HepG2 (cell line): ENCODE data around the gene WWP2. TPM values are rescaled to one million over a fixed set of nuclear protein-coding genes. Genes with fewer than 3 reads are reported as not detected.
A peak's percentile ranks its signal among the peaks of the same experiment; 100 is the strongest.

Source experiments
- CEBPB ChIP-seq: IDR thresholded peaks from 2 replicates; pipeline ENCODE4 v1.6.1; 2011; ENCODE audit warnings: low read depth, low read length, improper control_type of control experiment, borderline replicate concordance
- ELF1 ChIP-seq: sonication (generic); formaldehyde crosslinking; IDR thresholded peaks from 2 replicates; pipeline ENCODE4 v1.4.0; 2020; ENCODE audit warnings: missing genetic modification reagents
- FOSL2 ChIP-seq: sonication (generic); formaldehyde crosslinking; IDR thresholded peaks from 2 replicates; pipeline ENCODE4 v1.4.0; 2020; ENCODE audit warnings: missing genetic modification reagents
- FOXA1 ChIP-seq, 2 experiments: fragments of 450-650 bp in 1 of 2; sonication (generic) in 1 of 2; formaldehyde crosslinking in 1 of 2; IDR thresholded peaks; 2 replicates each; pipeline versions ENCODE4 v1.4.0 to v1.6.1; 2016 to 2020; ENCODE audit warnings: missing genetic modification reagents in 1 of 2
- FOXP1 ChIP-seq, 2 experiments: fragments of 450-650 bp in 1 of 2; IDR thresholded peaks; 2 replicates each; pipeline ENCODE4 v1.6.1; 2017 to 2018; ENCODE audit warnings: antibody characterized with exemption in 1 of 2
- GLMP ChIP-seq: sonication (generic); formaldehyde crosslinking; IDR thresholded peaks from 2 replicates; pipeline ENCODE4 v1.9.0; 2021; ENCODE audit warnings: missing genetic modification reagents, mild to moderate bottlenecking, borderline replicate concordance
- HMG20A ChIP-seq: IDR thresholded peaks from 2 replicates; pipeline ENCODE4 v1.6.1; 2016; ENCODE audit warnings: borderline replicate concordance
- KLF11 ChIP-seq: IDR thresholded peaks from 2 replicates; pipeline ENCODE4 v1.6.1; 2016; ENCODE audit warnings: missing compliant biosample characterization
- NPAS2 ChIP-seq: sonication (generic); formaldehyde crosslinking; IDR thresholded peaks from 2 replicates; pipeline ENCODE4 v1.8.0; 2022; ENCODE audit warnings: mild to moderate bottlenecking, missing genetic modification reagents, borderline replicate concordance
- NR2F6 ChIP-seq, 2 experiments: IDR thresholded peaks; 2 replicates each; pipeline ENCODE4 v1.6.1; 2016; ENCODE audit warnings: antibody characterized with exemption in 1 of 2, mild to moderate bottlenecking in 1 of 2
- PITX1 ChIP-seq: sonication (generic); formaldehyde crosslinking; IDR thresholded peaks from 2 replicates; pipeline ENCODE4 v1.5.1; 2020; ENCODE audit warnings: mild to moderate bottlenecking, missing genetic modification reagents
- RBM22 ChIP-seq: fragments of 200-400 bp; formaldehyde crosslinking; optimal IDR thresholded peaks from 2 replicates; pipeline ENCODE3; 2017; ENCODE audit warnings: mild to moderate bottlenecking, low read length, moderate library complexity
- TCF12 ChIP-seq, 2 experiments: fragments of 450-650 bp in 1 of 2; sonication (generic) in 1 of 2; formaldehyde crosslinking in 1 of 2; IDR thresholded peaks; 2 replicates each; pipeline versions ENCODE4 v1.6.1 to v1.8.0; 2017 to 2022; ENCODE audit warnings: antibody characterized with exemption in 1 of 2, mild to moderate bottlenecking in 1 of 2, missing genetic modification reagents in 1 of 2, moderate library complexity in 1 of 2
- ZNF564 ChIP-seq: sonication (generic); formaldehyde crosslinking; IDR thresholded peaks from 2 replicates; pipeline ENCODE4 v1.8.1; 2023; ENCODE audit warnings: mild to moderate bottlenecking, missing genetic modification reagents
- ZNF572 ChIP-seq: sonication (generic); formaldehyde crosslinking; IDR thresholded peaks from 2 replicates; pipeline ENCODE4 v1.5.1; 2020; ENCODE audit warnings: mild to moderate bottlenecking, missing genetic modification reagents
- ZNF607 ChIP-seq: sonication (generic); formaldehyde crosslinking; IDR thresholded peaks from 2 replicates; pipeline ENCODE4 v1.5.1; 2020; ENCODE audit warnings: missing genetic modification reagents, mild to moderate bottlenecking, borderline replicate concordance
- ZNF646 ChIP-seq: sonication (generic); formaldehyde crosslinking; IDR thresholded peaks from 2 replicates; pipeline ENCODE4 v1.9.0; 2021; ENCODE audit warnings: mild to moderate bottlenecking, missing genetic modification reagents
- ZNF749 ChIP-seq: sonication (generic); formaldehyde crosslinking; IDR thresholded peaks from 2 replicates; pipeline ENCODE4 v1.8.0; 2022; ENCODE audit warnings: mild to moderate bottlenecking, missing genetic modification reagents, moderate library complexity, borderline replicate concordance
- ZNF768 ChIP-seq: sonication (generic); formaldehyde crosslinking; IDR thresholded peaks from 2 replicates; pipeline ENCODE4 v1.4.0; 2020; ENCODE audit warnings: missing genetic modification reagents
- polyA plus RNA-seq, 8 experiments: library from polyadenylated mRNA; depleted of rRNA in 3 of 8; stranded (reverse) in 7 of 8; unstranded in 1 of 8; fragments of >200 nt; fragmentation: Illumina TruSeq in 4 of 8; extraction: Trizol in 4 of 8; gene quantifications; 2 replicates each; pipeline versions ENCODE4 v1.2.1 to v1.2.3, GENCODE V29; 2011 to 2016; ENCODE audit warnings: low read depth in 4 of 8, missing spikeins in 1 of 8, mixed read lengths in 1 of 8; ENCODE audit not compliant: insufficient read depth in 1 of 8
- total RNA-seq, 5 experiments: library from RNA; depleted of rRNA; stranded (reverse); fragments of >200 nt; fragmentation: Illumina TruSeq; extraction: Trizol; gene quantifications; 2 replicates each; pipeline ENCODE4 v1.2.3, GENCODE V29; 2016; ENCODE audit warnings: low read depth in 1 of 5
- TF ChIP-seq, protein P1 (sequence below): sonication (generic); formaldehyde crosslinking; IDR thresholded peaks from 2 replicates; pipeline ENCODE4 v1.8.0; 2022; ENCODE audit warnings: mild to moderate bottlenecking, missing genetic modification reagents

WWP2 gene
- total and polyA plus RNA-seq, 2 of the 13 experiments (the other 11 are each of a cell fraction or from before 2014, with no cell fraction given): 11.4 to 28.2 TPM

DNA sequence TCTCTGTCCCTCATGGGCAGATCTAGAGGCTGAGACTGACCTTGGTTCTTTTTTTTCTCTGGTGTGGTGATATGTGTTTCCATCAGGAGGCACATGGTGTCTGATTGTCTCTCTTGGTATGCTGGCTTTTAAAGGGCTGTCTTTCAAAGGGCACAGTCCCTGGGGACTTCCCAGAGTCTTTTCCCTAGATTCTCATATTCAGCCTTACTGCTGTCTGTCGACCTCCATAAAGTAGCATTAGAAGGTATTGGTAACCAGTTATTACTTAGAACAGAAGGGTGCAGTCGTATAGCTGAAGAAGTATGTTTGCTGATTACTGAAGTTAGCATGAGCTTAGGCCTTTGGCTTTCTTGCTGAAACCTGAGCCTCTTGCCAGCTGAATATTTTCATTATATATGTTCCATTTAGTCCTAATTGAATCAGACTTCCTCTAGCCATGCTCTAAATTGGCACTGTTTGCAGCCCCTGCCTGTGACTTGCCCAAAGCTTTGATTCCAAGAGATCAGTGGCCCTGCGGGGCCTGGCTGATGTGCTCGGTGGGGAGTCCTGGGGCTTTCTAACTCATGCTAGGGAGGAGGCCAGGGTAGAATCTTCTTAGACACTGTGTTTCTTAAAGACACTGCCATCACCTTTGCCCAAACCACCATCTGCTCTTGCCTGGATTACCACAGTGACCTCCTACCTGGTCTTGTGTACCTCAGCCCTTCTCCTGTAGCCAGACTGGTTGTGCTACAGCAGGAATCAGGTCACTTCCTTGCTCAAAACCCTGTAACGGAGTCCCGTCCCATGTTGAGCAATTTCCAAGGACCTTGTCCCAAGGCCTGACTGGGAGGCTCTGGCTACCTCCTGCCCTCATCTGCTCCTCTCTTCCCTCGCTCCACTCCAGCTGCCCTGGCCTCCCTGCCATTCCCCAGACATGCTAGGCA is 71.5 kb downstream of the WWP2 start (continued):
- TF ChIP-seq ZNF646 (no peak), PITX1 (0 out of 2 replicates have a peak, but pooled peaks have one; percentile 25), ELF1 (CRISPR knock-in tag) (no peak), HMG20A (CRISPR knock-in tag) (peak; percentile 42; the same call in 1 of the 2 replicates), ZNF607 (no peak), ZNF564 (CRISPR knock-in tag) (0 out of 2 replicates have a peak, but pooled peaks have one; percentile 35), ZNF768 (CRISPR knock-in tag) (no peak), TCF12 (IDR thresholded peaks at IDR 0.05) (no peak), TCF12 (CRISPR knock-in tag; IDR thresholded peaks at IDR 0.05) (no peak), NR2F6 (IDR thresholded peaks at IDR 0.05) (no peak; the same call in 1 of the 2 replicates), NR2F6 (CRISPR knock-in tag; IDR thresholded peaks at IDR 0.05) (peak; percentile 34; the same call in 1 of the 2 replicates), KLF11 (CRISPR knock-in tag) (no peak), RBM22 (peak; percentile 38), ZNF572 (CRISPR knock-in tag) (no peak), NPAS2 (CRISPR knock-in tag) (no peak), GLMP (CRISPR knock-in tag) (no peak), ZNF749 (CRISPR knock-in tag) (no peak), FOXP1 (IDR thresholded peaks at IDR 0.05) (no peak), FOXP1 (CRISPR knock-in tag; IDR thresholded peaks at IDR 0.05) (no peak), FOXA1 (IDR thresholded peaks at IDR 0.05) (no peak), FOXA1 (CRISPR knock-in tag; IDR thresholded peaks at IDR 0.05) (peak; percentile 22; the same call in 1 of the 2 replicates), CEBPB (peak; percentile 88), FOSL2 (CRISPR knock-in tag) (peak; percentile 53)
- TF ChIP-seq, protein P1, sequence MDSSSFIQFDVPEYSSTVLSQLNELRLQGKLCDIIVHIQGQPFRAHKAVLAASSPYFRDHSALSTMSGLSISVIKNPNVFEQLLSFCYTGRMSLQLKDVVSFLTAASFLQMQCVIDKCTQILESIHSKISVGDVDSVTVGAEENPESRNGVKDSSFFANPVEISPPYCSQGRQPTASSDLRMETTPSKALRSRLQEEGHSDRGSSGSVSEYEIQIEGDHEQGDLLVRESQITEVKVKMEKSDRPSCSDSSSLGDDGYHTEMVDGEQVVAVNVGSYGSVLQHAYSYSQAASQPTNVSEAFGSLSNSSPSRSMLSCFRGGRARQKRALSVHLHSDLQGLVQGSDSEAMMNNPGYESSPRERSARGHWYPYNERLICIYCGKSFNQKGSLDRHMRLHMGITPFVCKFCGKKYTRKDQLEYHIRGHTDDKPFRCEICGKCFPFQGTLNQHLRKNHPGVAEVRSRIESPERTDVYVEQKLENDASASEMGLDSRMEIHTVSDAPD: no peak
